Stimulated activated naive CD4-positive, alpha-beta T cell treated with Interleukin-2 at 50 U/mL for 16 hours (primary cell): ENCODE data around the gene SFXN1.
"Not testable (repeated sequence)": the region's sequence is repeated elsewhere in the genome, so short reads cannot be mapped to it uniquely, and the experiment has no call there.

Experiments
- DNase-seq: peaks from one replicate; lab custom pipeline; 2025; lab: John Stamatoyannopoulos, UW

Gene SFXN1

GRCh38 chr5:175494264-175495183, 16.2 kb downstream of the SFXN1 start:
- no peak for DNase-seq

GRCh38 chr5:175501759-175502158, 23.4 kb downstream of the SFXN1 start:
- DNase-seq = no peak

GRCh38 chr5:175507671-175508070, 29.3 kb downstream of the SFXN1 start:
- DNase-seq = peak; percentile 11

- no peak for DNase-seq
Observed at GRCh38 chr5:175508896-175509295, 30.5 kb downstream of the SFXN1 start.

GRCh38 chr5:175513297-175513696, 34.9 kb downstream of the SFXN1 start:
- no peak for DNase-seq

- no peak for DNase-seq
Observed at GRCh38 chr5:175513726-175514125, 35.4 kb downstream of the SFXN1 start.

- peak; percentile 21 for DNase-seq
Observed at GRCh38 chr5:175516933-175517823, 38.8 kb downstream of the SFXN1 start.

GRCh38 chr5:175517824-175518450, 39.6 kb downstream of the SFXN1 start:
- DNase-seq = peak; percentile 86

- no peak for DNase-seq
Observed at GRCh38 chr5:175519006-175519405, 40.6 kb downstream of the SFXN1 start.

- peak; percentile 27 for DNase-seq
Observed at GRCh38 chr5:175520321-175520720, 42.0 kb downstream of the SFXN1 start.

GRCh38 chr5:175520873-175521272, 42.5 kb downstream of the SFXN1 start:
- no peak for DNase-seq

- DNase-seq = peak; percentile 29
Observed at GRCh38 chr5:175521313-175521833, 43.0 kb downstream of the SFXN1 start.

GRCh38 chr5:175523292-175523691, 44.9 kb downstream of the SFXN1 start:
- no peak for DNase-seq

- DNase-seq = no peak
Observed at GRCh38 chr5:175524211-175524610, 45.9 kb downstream of the SFXN1 start.

GRCh38 chr5:175526691-175527090, 48.3 kb downstream of the SFXN1 start:
- no peak for DNase-seq

GRCh38 chr5:175531361-175531760, 53.0 kb downstream of the SFXN1 start:
- DNase-seq = no peak

GRCh38 chr5:175534070-175534932, 55.9 kb downstream of the SFXN1 start:
- peak; percentile 77 for DNase-seq

GRCh38 chr5:175535331-175535730, 57.0 kb downstream of the SFXN1 start:
- not testable (repeated sequence) for DNase-seq

- DNase-seq = no peak
Observed at GRCh38 chr5:175535796-175536195, 57.4 kb downstream of the SFXN1 start.

- DNase-seq = no peak
Observed at GRCh38 chr5:175538576-175538975, 60.2 kb downstream of the SFXN1 start.

- no peak for DNase-seq
Observed at GRCh38 chr5:175539936-175540335, 61.6 kb downstream of the SFXN1 start.
